ENCODE measurements around the gene ADAM12.

ADAM12 gene

DNA sequence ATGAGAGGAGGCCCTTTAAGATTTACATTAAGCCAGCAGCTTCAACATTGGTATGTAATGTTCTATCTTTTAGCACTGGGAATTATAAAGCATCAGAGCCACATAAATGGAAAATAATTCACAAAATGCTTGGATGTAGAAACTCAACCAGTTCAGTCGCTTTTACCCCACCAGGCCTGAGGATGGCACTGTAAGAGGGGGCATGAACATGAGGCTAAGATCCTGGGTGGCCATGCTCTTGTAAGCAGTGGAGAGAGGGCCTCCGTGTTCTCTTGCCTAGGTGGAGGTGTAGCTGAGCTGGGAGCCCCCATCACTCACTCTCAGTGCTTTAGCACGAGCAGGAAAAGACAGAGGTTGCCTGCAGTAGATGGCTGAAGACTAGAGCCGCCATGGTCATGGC is 253.1 kb downstream of the ADAM12 start:
- no peak for DNase-seq

DNA sequence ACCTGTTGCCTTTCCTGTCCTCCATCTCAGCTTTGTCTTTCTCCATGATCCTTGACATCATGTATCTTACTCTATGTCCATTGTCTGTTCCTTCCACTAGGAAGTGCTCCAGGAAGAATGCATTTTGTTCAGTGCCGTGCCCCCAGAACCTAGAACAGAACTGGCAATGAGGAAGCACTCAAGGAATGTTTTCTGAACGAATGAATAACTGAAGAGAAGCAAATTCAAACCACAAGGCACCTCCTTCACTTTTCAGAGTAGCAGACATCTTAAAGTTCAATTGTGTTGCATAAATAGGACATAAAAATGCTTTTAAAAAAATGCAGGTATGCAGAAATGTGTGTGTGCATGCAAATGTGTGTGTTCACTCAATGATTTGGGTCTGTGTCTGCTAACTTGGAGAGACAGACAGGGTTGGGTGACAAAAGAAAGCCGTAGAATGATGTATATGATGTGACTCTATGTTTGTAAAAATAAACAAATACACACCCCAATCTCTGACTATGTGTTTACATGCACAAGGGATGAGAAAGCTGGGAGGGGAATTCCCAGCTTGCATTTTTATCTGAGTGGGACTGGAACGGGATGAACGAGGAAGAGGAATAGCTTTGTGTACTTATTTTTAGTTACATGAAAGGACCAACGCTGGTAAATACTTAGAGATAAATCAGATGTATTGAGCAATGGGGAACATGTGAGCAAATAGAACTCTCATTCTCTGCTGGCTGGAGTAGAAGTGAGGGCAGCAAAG is 254.2 kb downstream of the ADAM12 start:
- DNase-seq: no peak

DNA sequence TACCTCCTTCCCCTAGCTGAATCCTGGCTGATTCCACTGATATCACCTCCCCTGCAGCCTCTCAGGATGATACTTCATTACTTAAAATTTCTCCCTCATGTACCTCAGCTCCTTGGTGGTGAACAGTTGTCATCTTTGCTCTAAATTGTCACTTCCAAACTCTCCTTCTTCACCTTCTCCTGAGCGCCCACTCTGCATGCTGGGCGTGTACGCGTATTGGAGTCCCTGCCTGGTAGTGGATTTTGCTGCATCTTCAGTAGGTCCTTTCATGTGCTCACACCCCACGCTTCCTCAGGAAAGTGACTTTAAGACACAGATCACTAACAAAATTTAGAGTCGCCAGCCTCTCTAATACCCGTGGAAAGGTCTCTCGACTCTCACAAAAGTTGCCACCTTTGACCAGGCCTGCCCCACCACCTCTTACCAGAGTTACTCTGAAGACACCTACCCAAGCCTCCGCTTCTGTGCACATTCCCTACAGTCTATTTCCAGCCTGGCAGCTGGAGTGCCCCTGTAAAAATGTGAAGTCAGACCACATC is 255.1 kb downstream of the ADAM12 start:
- DNase-seq: no peak

DNA sequence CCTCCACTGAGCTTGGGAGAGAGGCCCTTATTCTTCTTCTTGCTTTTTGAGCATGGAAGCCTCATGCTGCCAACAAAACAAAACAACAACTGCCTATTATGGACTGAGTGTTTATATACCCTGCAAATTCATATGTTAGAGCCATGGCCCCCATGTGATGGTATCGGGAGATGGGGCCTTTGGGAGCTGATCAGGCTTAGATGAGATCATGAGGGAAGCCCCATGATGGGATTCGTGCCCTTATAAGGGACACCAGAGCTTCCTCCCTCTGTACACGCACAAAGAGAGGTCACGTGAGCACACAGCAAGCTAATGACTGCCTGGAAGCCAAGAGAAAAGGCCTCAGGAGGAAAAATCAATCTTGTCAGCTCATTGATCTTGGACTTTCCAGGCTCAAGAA is 256.9 kb downstream of the ADAM12 start:
- DNase-seq: no peak

DNA sequence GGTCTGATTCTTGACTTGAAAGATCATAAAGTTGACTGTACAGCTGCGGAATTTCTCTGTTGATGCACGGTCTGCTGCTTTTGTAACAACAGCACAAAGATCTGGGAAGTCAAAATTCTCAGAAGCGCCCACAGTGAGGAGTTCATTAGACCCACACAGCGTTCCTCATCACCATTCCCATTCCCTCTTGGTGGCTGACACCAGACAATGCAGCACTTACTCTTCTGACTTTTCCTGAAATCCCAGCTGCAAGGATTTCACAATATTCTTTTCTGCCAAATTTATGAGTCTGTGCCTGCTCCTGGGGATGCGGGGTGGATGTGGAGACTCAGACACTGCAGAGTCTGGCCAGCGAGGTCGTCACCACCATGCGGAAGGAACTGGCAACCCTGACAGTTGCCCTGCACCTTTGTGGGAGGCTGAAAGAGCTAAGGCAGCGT is 258.0 kb downstream of the ADAM12 start:
- DNase-seq: no peak

DNA sequence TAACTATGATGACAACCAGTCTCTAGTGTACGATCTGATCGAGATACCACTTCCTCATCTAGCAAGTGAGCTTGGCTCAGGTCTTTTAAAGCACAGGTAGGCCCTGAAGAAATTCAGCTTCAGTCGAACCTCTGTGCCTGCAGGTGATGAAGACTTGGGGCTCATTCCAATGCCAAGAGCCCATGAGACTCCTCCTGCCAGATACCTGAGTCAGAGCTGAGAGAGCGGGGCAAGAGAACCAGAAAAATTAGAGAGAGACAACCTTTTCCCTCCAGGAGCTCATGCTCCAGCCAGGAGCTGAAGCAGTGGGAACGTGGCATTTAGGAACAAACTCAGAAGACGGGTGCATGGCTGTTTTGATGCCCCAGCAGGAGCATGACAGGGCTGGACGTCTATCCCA is 259.3 kb downstream of the ADAM12 start:
- DNase-seq: no peak

DNA sequence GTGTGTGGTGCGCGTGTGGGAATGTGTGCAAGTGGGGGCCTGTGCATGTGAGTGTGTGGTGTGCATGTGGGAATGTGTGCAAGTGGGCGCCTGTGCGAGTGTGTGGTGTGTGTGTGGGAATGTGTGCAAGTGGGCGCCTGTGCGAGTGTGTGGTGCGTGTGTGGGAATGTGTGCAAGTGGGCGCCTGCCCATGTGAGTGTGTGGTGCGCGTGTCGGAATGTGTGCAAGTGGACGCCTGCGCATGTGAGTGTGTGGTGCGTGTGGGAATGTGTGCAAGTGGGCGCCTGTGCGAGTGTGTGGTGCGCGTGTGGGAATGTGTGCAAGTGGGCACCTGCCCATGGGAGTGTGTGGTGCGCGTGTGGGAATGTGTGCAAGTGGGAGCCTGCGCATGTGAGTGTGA is 259.7 kb downstream of the ADAM12 start:
- no peak for DNase-seq

DNA sequence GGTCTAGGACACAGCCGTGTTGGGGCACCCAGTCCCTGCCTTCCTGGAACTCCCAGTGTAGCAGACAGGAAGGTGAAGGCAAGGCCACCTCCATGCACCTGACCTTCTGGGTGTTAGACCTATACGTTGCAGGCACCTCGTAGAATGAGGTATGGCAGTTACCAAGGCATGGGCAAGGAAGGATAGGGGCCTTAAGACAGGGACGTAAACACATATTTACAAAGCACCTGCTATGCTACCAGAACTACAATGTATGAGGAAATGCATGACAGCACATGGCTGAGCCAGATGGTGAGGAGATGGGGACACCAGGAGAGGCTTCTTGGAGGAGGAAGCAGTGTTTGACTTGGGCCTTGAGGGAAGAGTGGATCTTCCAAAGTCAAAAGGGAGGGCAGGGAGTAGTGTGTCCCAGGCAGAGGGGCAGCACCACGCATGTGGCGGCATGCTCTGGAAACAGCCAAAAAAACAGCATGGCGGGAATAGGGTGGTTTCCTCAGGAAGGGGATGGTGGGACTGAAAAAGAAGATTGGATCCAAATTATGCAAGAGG is 260.7 kb downstream of the ADAM12 start:
- DNase-seq: no peak

DNA sequence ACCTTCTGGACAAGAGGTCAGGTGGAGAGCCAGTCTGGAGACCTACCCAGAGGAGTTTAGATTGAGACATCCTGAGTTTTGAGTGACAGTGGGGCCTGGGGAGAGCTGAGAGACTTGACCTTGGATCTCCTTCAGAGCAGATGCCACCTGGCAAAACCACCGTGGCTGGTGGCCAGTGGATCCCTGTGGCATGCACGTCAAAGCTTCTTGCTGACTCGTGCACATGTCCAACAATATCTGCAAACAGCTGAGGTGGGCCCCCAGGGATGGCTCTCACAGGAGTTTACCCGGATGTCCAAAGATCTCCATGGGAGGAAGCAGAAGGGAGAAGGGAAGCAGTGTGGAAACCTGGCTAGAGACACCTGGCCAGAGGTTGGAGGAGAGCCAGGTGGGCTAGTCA is 261.4 kb downstream of the ADAM12 start:
- no peak for DNase-seq

DNA sequence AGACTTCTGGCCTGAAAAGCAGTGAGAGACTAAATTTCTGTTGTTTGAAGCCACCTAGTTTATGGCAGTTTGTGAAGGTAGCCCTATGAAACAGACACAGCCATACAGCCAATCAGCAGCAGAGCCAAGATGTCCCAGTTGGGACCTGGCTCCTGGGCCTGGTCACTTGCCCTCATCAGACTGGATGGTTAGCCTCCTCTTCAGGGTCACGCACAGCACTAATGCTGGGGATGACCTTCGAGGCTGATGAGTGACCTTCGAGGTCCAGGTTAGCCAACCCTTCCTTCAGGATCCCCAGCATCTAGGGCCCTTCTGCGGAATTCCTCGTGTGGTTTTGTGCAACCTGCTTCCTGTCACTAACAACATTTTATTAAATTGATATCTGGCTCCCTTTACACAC is 262.3 kb downstream of the ADAM12 start:
- DNase-seq: no peak

DNA sequence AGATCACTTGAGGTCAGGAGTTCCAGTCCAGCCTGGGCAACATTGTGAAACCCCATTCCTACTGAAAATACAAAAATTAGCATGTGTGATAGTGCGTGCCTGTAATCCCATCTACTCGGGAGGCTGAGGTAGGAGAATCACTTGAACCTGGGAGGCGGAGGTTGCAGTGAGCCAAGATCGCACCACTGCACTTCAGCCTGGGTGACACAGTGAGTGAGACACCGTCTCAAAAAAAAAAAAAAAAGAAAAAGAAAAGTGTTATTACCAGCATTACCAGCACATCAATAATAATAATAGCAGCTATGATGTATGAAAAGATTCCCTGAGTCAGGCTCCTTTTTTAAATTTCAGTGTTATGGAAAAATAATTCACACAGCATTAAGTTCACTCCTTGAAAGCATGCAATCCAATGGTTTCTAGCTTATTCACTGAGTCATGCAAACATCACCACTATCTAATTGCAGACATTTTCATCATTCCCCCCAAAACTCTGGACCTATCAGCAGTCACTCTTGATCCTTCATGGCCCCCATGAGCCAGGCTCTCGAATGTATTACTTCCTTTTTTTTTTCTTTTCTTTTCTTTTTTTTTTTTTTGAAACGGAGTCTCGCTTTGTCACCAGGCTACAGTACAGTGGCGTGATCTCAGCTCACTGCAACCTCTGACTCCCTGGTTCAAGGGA is 263.5 kb downstream of the ADAM12 start:
- no peak for DNase-seq

DNA sequence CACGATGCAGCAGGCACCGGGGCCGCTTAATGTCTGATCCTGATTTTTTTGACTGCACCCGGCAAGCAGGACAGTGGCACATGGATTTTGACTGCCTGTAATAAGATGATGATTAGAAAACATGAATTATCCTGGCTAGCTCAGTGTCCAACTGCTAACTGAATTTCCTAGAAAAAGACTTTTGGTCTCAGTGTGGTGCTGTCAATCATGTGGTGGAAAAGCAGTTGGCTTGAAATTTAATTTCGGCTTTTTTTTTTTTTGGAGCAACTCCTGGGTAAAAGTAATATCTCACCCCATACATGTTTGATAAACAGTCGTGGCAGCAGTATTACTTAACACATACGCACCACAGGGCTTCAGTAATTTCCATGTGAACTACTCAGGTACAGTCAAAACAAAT is 264.2 kb downstream of the ADAM12 start:
- DNase-seq: no peak

DNA sequence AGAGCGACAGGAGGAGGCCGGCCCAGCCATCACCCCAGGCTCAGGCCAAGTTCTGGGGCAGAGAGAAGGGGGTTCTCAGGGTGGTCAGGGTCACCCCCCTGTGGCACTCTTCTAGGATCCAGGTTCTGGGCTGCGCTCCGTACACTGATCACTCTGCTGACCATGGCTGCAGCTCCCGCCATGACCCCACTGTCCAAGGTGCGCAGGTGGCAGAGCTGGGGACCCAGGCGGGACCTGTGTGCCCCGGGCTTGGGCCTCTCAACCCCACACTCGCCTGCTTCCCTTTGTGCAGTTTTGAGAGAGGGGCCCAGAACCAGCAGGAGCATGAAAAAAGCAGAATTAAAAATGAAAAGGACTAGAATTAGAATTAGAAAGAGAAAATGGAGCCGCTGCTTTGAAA is 264.8 kb downstream of the ADAM12 start:
- DNase-seq: no peak

DNA sequence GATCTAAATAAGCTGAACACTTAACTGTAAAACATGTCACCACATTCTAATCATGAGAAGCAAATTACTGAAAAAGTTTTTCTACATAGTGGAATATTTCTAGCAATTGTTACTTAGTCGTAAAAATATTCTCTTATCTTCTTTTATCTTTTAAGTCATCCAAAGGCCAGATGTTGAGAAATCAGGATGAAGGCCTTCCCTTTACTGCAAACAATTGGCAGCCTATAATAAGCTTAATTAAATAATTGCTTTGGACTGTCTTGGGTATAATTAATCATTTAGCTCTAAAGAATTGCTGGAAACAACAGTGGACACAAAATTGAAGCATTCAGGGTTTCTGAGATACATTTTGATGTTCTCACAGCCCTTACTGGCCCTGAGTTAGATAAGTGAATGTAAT is 265.4 kb downstream of the ADAM12 start:
- DNase-seq: no peak

DNA sequence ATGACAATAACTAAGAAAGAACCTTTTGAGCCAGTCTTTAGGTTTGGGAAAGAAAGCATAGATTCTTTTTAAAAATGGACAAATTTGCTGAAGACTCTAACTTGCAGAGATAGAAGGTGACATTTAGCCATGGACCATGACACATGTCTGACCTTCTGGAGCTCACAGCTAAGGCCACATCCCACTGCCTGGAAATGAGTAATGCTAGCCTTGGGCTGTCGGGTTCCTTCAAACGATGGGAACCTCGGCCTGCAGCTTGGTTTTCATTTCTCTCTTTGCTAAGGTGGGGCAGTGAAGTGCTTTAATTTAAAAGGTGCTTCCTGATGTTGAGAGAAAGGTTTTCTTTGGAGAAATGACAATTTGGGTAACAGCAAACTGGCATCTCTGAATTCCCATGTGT is 268.7 kb downstream of the ADAM12 start:
- DNase-seq: no peak

DNA sequence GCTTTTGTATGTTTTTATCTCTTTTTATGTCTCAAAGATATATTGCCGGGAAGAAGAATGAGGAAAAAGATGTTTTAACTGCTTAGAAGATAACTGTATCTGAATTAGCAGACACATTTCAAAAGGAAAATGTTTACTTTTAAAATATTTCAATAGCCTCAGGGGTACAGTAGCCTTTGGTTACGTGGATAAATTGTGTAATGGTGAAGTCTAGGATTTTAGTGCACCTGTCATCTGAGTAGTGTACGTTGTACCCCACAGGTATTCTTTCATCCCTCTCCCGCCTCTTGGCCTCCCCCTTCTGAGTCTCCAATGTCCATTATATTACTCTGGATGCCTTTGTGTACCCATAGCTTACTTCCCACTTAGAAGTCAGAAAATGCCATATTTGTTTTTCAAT is 269.8 kb downstream of the ADAM12 start:
- no peak for DNase-seq

DNA sequence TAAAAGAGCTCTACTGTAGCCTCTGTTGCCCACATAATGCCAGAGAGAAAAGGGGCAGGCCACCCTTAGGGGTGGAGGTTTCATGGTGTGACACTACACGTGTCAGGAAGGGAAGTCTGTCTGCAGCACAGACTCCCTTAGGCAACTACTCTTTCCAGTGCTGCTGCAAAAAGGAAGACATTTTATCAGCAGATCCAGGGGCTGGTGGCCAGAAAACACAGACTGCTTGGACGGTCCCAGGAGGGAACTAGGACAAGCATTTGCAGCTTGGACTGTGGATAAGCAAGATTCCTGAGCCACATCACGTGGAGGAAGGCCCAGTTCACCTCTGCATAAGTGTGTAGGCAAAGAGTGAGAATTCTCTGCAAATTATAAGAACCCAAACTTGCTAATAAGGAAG is 271.1 kb downstream of the ADAM12 start:
- no peak for DNase-seq

DNA sequence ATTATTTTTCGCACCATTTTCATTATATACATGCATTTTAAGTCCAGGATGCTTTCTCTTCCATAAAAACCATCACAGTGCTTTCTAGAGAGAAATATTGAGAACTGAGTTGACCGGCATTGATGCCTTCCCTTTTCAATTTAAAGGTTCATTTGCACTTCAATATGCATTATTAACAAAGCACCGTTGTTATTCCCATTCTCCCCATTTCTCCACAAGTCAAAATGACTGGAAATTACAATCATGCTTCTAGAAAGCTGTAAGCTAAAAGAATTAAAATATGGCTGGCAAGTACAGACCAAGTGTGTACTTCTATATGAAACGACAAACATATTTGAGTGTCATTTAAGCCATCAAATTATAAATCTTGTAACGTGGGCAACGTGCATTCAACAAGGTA is 272.4 kb downstream of the ADAM12 start:
- no peak for DNase-seq

DNA sequence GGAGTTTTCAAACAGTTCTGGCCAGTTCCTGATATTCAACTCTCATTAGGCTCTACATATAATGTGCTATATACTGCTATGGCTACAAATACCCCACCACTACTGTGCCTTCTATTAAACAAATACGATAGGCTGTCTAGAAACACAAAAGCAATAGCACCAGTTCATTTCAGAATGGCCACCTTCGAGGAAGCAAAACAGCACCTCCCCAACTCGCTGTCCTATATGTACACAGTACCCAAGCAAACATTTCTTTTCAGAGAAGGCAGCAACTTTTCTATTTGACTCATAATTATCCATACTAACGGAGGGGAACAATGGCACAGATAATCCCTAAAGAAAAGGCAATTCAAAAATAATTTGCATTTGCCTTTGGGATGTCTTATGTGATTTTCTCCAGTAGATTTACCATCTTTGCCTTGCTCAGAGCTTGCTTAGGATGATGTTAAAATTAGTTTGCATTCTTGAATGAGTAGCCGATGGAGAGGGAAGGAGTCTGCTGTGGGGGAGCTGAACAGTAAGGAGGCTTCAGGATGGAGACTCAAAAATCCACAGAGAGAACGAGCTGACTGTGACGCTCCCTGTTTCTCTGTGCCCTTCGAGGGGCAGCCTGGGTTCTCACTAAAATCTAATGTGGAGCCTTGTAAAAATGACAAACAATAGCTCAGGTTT is 273.3 kb downstream of the ADAM12 start:
- DNase-seq: no peak

DNA sequence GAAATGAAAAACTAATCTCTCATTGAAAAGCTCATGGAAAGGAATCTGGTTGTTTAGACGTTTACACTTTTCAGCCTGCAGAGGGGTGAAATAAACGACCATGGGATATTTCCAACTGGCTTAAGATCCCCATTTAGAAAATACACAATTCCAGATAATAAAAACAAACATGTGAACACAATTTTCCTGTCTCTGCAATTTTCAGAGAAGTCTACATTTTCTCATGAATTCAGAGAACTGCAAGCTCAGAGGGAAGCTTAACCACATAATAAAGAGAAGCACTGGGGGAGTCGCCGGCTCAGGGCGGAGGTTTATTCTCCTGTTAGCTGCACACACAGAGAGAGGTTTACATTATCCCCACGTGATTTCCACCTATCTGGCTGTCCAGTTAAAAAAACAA is 276.8 kb downstream of the ADAM12 start:
- no peak for DNase-seq

DNA sequence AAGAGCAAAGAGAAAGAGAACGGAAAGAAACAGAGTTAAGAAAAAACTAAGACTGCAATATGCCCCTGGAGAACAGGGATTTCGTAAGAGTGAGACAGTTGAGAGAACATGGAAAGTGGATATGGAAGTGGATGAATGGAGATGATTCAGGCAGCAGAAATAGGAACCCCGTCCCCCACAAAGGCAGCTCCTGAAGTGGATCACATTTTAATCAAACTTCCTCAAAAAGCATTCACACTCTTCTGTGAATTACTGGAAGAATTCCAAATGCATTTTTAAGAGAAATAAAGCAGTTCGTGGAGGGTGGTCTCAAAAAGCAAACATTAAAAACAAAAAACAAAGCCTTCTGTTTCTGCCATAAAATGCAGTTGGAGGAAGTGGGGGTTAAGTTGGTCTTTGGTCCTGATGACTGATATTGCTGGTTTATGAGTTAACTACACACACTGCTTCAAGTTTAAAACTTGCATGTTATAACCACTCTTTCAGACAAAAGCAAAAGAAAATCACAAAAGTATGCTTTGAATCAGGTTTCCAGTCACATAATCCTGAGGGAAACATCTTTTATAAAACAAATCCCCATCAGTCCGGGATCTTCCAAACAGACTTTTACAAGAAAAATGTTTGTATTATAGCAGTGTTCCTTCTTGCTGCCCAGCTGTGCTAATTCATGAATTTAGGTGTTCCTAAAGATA is 277.6 kb downstream of the ADAM12 start:
- no peak for DNase-seq

DNA sequence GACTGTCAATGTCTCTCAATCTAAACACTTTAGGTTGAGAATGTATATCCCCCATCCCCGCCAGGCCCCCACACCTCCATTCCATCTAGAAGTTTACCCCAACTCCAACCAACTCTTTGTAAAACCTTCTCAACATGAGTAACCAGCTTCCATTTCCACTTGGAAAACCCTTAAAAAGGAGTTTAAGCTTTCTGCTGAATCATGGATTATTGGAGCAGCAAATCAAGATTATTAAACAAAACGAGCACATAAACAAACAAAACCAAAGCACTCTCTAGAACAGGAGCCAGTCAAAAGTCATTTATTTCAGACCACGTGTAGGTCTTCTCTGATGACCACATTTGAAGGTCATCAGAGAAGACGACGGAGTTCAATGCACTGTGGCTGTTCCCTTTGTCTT is 278.4 kb downstream of the ADAM12 start:
- DNase-seq: no peak

DNA sequence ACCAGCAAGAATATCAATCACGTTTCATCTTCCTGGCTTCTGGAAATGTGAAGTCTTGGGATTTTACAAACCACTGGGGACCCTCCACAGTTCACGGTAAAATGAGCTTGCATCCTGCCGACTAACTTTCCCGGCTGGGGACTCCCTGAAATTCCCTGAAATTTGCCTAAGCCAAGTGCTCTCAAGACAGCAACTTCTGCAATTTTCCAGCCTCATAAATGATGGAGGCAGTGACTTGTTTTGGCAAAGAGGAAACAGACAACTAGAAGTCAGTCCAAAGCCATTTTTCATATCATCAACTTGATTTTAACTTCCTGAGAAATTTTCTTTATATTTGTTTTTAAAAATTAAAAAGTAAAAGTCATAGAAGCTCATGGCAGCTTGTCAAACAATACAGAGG is 279.6 kb downstream of the ADAM12 start:
- no peak for DNase-seq
